Measurements from ENCODE around the gene ACOX1.

DNA sequence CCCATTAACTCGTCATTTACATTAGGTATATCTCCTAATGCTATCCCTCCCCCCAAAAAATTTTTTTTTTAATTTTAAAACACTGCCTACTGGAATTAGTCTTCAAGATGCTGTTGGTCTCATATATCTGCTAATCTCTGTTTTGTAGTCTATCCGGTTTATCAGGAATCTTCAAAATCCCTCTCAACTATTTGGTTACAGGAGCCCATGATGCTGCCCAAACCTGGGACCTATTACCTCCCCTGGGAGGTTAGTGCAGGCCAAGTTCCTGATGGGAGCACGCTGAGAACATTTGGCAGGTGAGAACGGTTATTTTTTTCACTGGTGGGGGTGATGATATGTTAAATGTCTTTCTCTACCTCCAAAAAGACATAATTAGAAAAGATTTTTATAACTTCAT, 7.0 kb upstream of the ACOX1 start:
- TF ChIP-seq, protein P1, sequence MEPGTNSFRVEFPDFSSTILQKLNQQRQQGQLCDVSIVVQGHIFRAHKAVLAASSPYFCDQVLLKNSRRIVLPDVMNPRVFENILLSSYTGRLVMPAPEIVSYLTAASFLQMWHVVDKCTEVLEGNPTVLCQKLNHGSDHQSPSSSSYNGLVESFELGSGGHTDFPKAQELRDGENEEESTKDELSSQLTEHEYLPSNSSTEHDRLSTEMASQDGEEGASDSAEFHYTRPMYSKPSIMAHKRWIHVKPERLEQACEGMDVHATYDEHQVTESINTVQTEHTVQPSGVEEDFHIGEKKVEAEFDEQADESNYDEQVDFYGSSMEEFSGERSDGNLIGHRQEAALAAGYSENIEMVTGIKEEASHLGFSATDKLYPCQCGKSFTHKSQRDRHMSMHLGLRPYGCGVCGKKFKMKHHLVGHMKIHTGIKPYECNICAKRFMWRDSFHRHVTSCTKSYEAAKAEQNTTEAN (CRISPR knock-in tag; IDR thresholded peaks at IDR 0.05) = no peak
- TF ChIP-seq, protein P2, sequence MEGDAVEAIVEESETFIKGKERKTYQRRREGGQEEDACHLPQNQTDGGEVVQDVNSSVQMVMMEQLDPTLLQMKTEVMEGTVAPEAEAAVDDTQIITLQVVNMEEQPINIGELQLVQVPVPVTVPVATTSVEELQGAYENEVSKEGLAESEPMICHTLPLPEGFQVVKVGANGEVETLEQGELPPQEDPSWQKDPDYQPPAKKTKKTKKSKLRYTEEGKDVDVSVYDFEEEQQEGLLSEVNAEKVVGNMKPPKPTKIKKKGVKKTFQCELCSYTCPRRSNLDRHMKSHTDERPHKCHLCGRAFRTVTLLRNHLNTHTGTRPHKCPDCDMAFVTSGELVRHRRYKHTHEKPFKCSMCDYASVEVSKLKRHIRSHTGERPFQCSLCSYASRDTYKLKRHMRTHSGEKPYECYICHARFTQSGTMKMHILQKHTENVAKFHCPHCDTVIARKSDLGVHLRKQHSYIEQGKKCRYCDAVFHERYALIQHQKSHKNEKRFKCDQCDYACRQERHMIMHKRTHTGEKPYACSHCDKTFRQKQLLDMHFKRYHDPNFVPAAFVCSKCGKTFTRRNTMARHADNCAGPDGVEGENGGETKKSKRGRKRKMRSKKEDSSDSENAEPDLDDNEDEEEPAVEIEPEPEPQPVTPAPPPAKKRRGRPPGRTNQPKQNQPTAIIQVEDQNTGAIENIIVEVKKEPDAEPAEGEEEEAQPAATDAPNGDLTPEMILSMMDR (IDR thresholded peaks at IDR 0.05) = no peak
- no peak for TF ChIP-seq ZNF121 (CRISPR knock-in tag; IDR thresholded peaks at IDR 0.05)
- TF ChIP-seq ZNF232 (CRISPR knock-in tag; IDR thresholded peaks at IDR 0.05) = no peak
- TF ChIP-seq, protein P3, sequence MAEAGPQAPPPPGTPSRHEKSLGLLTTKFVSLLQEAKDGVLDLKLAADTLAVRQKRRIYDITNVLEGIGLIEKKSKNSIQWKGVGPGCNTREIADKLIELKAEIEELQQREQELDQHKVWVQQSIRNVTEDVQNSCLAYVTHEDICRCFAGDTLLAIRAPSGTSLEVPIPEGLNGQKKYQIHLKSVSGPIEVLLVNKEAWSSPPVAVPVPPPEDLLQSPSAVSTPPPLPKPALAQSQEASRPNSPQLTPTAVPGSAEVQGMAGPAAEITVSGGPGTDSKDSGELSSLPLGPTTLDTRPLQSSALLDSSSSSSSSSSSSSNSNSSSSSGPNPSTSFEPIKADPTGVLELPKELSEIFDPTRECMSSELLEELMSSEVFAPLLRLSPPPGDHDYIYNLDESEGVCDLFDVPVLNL (CRISPR knock-in tag; IDR thresholded peaks at IDR 0.05; ENCODE audit: borderline replicate concordance, low read depth) = no peak
- no peak for TF ChIP-seq CREB1 (CRISPR knock-in tag; IDR thresholded peaks at IDR 0.05)
- no peak for TF ChIP-seq ZBTB21 (CRISPR knock-in tag; IDR thresholded peaks at IDR 0.05; ENCODE audit: borderline replicate concordance)
- no peak for TF ChIP-seq NR1H2 (CRISPR knock-in tag; IDR thresholded peaks at IDR 0.05)

Measured in WTC11 (cell line).